ENCODE results near the gene ARHGAP21. TPM values are rescaled to one million over a fixed set of nuclear protein-coding genes. Genes with fewer than 3 reads are reported as not detected.

ARHGAP21 gene
- total and polyA plus RNA-seq, 9 of the 15 experiments (the other 6 are each of a cell fraction or from before 2014, with no cell fraction given) = 13.6 to 145 (median 60.8) TPM

DNA sequence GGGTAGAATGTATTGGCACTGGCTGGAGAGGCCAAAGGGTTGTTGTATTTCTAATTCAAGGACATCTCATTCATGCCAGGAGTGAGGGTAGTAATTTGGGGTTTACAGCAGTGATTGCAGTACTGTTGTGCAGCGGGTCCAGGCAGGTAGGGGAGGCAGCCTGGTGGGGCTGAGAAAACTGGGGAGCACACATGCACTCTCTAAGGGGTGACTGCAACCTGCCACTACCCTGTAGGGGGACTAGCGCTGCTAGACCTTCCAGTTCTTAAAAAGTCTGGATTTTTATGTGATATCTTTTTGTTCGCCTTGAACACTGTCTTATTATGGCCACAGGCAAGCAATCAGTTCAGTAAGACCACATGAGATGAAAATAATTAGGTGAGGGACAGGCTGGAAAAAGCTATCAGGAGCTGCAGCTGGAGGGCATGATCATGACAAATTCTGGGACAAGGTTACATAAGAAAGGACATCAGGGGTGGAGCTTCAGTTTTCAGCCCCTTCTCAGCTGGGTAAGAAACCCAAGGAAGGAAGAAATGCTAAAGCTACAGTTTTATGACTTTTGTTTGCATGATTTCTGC, 149.0 kb downstream of the ARHGAP21 start (continued):
- TF ChIP-seq, protein P1, sequence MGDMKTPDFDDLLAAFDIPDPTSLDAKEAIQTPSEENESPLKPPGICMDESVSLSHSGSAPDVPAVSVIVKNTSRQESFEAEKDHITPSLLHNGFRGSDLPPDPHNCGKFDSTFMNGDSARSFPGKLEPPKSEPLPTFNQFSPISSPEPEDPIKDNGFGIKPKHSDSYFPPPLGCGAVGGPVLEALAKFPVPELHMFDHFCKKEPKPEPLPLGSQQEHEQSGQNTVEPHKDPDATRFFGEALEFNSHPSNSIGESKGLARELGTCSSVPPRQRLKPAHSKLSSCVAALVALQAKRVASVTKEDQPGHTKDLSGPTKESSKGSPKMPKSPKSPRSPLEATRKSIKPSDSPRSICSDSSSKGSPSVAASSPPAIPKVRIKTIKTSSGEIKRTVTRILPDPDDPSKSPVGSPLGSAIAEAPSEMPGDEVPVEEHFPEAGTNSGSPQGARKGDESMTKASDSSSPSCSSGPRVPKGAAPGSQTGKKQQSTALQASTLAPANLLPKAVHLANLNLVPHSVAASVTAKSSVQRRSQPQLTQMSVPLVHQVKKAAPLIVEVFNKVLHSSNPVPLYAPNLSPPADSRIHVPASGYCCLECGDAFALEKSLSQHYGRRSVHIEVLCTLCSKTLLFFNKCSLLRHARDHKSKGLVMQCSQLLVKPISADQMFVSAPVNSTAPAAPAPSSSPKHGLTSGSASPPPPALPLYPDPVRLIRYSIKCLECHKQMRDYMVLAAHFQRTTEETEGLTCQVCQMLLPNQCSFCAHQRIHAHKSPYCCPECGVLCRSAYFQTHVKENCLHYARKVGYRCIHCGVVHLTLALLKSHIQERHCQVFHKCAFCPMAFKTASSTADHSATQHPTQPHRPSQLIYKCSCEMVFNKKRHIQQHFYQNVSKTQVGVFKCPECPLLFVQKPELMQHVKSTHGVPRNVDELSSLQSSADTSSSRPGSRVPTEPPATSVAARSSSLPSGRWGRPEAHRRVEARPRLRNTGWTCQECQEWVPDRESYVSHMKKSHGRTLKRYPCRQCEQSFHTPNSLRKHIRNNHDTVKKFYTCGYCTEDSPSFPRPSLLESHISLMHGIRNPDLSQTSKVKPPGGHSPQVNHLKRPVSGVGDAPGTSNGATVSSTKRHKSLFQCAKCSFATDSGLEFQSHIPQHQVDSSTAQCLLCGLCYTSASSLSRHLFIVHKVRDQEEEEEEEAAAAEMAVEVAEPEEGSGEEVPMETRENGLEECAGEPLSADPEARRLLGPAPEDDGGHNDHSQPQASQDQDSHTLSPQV (IDR thresholded peaks at IDR 0.05) = peak; percentile 35; the same call in 1 of the 2 replicates
- TF ChIP-seq TBP (optimal IDR thresholded peaks at IDR 0.05; ENCODE audit: low read depth, low read length) (no peak), ZNF830 (CRISPR knock-in tag; IDR thresholded peaks at IDR 0.05) (no peak), BRD4 (IDR thresholded peaks at IDR 0.05) (no peak), IRF2 (CRISPR knock-in tag; IDR thresholded peaks at IDR 0.05) (no peak), MTF1 (CRISPR knock-in tag; IDR thresholded peaks at IDR 0.05; ENCODE audit: borderline replicate concordance) (no peak), GABPB1 (CRISPR knock-in tag; IDR thresholded peaks at IDR 0.05) (no peak), CCNT2 (IDR thresholded peaks at IDR 0.05; ENCODE audit: borderline replicate concordance, extremely low read depth, insufficient read length, low read depth, low read length) (no peak), SMAD3 (CRISPR knock-in tag; conservative IDR thresholded peaks at IDR 0.05) (no peak), RBM25 (IDR thresholded peaks at IDR 0.05; ENCODE audit: low read depth, low read length, severe bottlenecking) (no peak), MCM5 (IDR thresholded peaks at IDR 0.05; ENCODE audit: low read depth) (no peak), U2AF1 (optimal IDR thresholded peaks at IDR 0.05; ENCODE audit: low read depth, low read length) (no peak), EP400 (IDR thresholded peaks at IDR 0.05) (no peak), ZNF354B (CRISPR knock-in tag; IDR thresholded peaks at IDR 0.05) (no peak), ZFP30 (CRISPR knock-in tag; IDR thresholded peaks at IDR 0.05; ENCODE audit: borderline replicate concordance) (no peak), TGIF2 (CRISPR knock-in tag; IDR thresholded peaks at IDR 0.05) (no peak)
- TF ChIP-seq, protein P2, sequence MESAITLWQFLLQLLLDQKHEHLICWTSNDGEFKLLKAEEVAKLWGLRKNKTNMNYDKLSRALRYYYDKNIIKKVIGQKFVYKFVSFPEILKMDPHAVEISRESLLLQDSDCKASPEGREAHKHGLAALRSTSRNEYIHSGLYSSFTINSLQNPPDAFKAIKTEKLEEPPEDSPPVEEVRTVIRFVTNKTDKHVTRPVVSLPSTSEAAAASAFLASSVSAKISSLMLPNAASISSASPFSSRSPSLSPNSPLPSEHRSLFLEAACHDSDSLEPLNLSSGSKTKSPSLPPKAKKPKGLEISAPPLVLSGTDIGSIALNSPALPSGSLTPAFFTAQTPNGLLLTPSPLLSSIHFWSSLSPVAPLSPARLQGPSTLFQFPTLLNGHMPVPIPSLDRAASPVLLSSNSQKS (CRISPR knock-in tag; IDR thresholded peaks at IDR 0.05) = no peak
- TF ChIP-seq, protein P3, sequence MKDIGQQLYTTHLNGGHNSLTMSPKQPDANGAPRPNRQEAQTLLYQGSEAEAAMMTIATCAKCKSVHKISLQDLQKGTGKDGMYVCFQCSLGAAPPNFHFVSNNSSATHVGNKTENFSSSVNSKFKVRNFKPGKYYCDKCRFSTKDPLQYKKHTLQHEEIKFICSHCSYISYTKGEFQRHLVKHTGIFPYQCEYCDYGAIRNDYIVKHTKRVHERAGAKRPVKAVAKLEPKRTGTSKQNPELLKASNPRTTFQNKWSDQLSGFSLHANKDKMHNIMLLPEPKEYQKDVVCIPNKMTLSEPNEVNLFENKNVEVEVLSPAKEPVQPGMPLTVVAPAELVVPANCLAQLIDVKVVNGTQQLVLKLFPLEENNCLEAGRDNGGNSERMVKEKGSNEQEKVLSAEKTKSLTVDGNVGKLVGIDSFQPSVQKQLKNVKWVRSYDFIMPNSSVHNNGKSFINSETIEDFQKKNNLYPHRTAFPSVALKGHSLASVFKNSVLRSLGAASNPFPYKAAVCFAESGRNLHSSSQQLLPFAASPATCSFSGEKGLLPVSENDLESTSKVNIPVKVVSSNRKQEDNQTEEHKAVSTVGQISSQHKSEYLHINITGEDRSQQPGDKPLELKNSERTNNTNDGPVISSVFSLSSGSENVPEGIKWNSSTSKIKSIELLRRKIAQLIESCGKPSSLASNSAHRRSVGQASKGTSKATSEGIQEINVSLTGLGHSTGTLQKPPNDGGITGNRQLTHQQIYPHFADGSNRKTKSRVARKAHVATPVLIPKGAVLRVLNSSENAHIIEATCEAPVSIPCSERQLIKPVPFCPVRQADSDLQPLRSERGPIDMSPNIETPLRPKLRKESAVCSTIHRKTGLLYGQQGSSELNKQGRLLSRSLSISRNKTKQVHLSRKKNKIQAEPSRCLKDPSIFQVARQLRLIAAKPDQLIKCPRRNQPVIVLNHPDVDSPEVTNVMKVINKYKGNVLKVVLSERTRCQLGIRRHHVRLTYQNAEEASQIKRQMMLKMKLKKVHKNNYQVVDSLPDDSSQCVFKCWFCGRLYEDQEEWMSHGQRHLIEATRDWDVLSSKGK (CRISPR knock-in tag; IDR thresholded peaks at IDR 0.05) = no peak
- TF ChIP-seq, protein P4, sequence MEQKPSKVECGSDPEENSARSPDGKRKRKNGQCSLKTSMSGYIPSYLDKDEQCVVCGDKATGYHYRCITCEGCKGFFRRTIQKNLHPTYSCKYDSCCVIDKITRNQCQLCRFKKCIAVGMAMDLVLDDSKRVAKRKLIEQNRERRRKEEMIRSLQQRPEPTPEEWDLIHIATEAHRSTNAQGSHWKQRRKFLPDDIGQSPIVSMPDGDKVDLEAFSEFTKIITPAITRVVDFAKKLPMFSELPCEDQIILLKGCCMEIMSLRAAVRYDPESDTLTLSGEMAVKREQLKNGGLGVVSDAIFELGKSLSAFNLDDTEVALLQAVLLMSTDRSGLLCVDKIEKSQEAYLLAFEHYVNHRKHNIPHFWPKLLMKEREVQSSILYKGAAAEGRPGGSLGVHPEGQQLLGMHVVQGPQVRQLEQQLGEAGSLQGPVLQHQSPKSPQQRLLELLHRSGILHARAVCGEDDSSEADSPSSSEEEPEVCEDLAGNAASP (IDR thresholded peaks at IDR 0.05) = no peak
